Heart left ventricle (tissue), 13 donors: Measurements from ENCODE around the gene PLAC9.

Experiments
- POLR2A ChIP-seq, 2 donors: fragments of 450-650 bp; IDR thresholded peaks; one replicate each; pipeline ENCODE4 v1.6.1; 2017; ENCODE audit warnings: antibody characterized with exemption in 2 of 2, mild to moderate bottlenecking in 2 of 2, moderate library complexity in 2 of 2
- TF ChIP-seq, protein P1 (sequence below), 12 donors: fragments of 200-600 bp; sonication (generic) in 4 of 12; IDR thresholded peaks; one replicate each; pipeline versions ENCODE4 v1.5.0 to v1.8.0; 2018 to 2022; ENCODE audit warnings: antibody characterized with exemption in 12 of 12, mild to moderate bottlenecking in 5 of 12
- donor health status: ischemic (EF 13 %, LVEDD 7.1; RV severe dilation, severe dysfunction).
- donor health status: DM: no; HTN: yes; CAD: no.
- donor health status: DM: no; HTN: no; CAD: no.
- donor health status: ischemic (EF 25% LVEDD 6.9; RV normal size, moderate dysfunction).
- donor health status: ischemic (EF 25% LVEDD 5.7; RV mildly dilated, moderate dysfunction).
- donor health status: ischemic (EF 35%, LVEDD 5.7; RV mildly dilated, moderate dysfunction).
- donor health status: nonischemic (EF 11% LVEDD 7.7; RV severe dilation, severe dysfunction).
- donor health status: DM: yes; HTN: yes; CAD: no.
- donor health status: PGD.
- donor health status: ischemic (EF 29% LVEDD 5.4; RV normal size, mild dysfunction).
- donor health status: nonischemic (EF 23%, LVEDD 6.1; RV moderate dilation, normal function).

DNA sequence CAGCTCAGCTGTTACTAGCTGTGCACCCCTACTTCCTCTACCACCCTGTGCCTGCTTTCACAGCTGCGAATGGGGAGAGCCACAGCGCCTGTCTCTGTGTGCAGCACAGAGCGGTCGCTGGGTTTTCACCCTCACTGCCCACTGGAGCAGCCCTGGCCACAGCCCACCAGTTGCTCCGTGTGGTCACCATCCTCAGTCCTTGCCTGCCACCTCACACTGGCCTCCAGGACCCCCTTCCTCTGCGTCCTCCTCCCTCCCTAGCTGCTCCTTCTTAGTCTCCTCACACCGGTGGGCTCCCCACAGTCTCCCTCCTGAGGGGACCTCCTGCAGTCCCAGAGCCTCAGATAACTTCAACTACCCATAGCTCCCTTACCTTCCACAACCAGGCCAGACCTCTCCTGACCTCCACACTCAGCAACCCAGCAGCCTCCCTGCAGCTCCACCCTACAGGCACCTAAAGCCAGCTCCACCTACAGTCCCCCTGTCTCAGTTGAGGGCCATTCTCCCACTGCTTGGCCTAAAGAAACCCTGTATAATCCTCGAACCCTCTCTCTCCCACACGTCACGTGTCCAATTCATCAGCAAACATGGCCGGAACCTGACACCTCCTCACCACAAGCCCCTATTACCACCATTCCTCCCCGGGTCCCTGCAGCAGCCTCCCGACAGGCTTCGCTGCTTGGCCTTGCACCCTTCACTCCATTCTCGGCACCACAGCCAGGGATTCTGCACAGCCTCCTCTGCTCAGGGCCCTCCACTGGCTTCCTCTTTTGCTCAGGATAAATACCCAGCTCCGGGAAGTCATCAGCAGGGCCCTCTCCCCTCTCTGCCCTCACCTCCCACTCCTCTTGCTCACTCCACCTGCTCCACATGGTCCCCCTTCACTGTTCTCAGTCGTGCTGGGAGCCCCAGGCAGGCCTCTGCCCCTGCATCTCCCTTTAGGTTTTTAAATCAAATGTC lies 28.1 kb downstream of the PLAC9 start:
- TF ChIP-seq, protein P1, sequence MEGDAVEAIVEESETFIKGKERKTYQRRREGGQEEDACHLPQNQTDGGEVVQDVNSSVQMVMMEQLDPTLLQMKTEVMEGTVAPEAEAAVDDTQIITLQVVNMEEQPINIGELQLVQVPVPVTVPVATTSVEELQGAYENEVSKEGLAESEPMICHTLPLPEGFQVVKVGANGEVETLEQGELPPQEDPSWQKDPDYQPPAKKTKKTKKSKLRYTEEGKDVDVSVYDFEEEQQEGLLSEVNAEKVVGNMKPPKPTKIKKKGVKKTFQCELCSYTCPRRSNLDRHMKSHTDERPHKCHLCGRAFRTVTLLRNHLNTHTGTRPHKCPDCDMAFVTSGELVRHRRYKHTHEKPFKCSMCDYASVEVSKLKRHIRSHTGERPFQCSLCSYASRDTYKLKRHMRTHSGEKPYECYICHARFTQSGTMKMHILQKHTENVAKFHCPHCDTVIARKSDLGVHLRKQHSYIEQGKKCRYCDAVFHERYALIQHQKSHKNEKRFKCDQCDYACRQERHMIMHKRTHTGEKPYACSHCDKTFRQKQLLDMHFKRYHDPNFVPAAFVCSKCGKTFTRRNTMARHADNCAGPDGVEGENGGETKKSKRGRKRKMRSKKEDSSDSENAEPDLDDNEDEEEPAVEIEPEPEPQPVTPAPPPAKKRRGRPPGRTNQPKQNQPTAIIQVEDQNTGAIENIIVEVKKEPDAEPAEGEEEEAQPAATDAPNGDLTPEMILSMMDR (IDR thresholded peaks at IDR 0.05): no peak
- TF ChIP-seq POLR2A (IDR thresholded peaks at IDR 0.05): no peak
